Lung (tissue), 12 donors: ENCODE measurements around the gene CYB5B. TPM values are rescaled to one million over a fixed set of nuclear protein-coding genes. Genes with fewer than 3 reads are reported as not detected.

ENCODE experiments used
- ATAC-seq: fragments of 200-7000 bp; cut with Tn5 transposase; one replicate; pipeline ENCODE4 v1.9.1; 2020; ENCODE audit warnings: moderate number of reproducible peaks; ENCODE audit not compliant: insufficient read depth, low FRiP score
- DNase-seq, 3 donors: peaks; one replicate each; pipeline ENCODE4 v3.0.0-alpha.2; 2013 to 2017
- H3K27ac ChIP-seq, 2 donors: one replicate each; pipeline ENCODE4 v1.5.1; 2013; ENCODE audit warnings: mild to moderate bottlenecking in 2 of 2, moderate library complexity in 2 of 2, control low read depth in 1 of 2, inconsistent platforms in 1 of 2, low read depth in 1 of 2, low read length in 1 of 2
- H3K27me3 ChIP-seq, 3 donors: one replicate each; pipeline ENCODE4 v1.5.1; 2013; ENCODE audit warnings: low read length in 2 of 3; ENCODE audit not compliant: control insufficient read depth in 3 of 3, insufficient read depth in 3 of 3
- H3K36me3 ChIP-seq, 4 donors: one replicate each; pipeline ENCODE4 v1.5.1; 2013; ENCODE audit warnings: low read length in 4 of 4, mild to moderate bottlenecking in 1 of 4, moderate library complexity in 1 of 4; ENCODE audit not compliant: control insufficient read depth in 4 of 4, insufficient read depth in 4 of 4
- H3K4me1 ChIP-seq, 5 donors: one replicate each; pipeline ENCODE4 v1.5.1; 2013; ENCODE audit warnings: low read length in 5 of 5, mild to moderate bottlenecking in 2 of 5, moderate library complexity in 1 of 5; ENCODE audit not compliant: control insufficient read depth in 5 of 5, insufficient read depth in 5 of 5
- H3K4me3 ChIP-seq: one replicate; pipeline ENCODE4 v1.5.1; 2013; ENCODE audit warnings: mild to moderate bottlenecking, control low read depth, moderate library complexity
- H3K9ac ChIP-seq, 2 donors: one replicate each; pipeline ENCODE4 v1.5.1; 2013; ENCODE audit warnings: low read length in 2 of 2, control low read depth in 1 of 2; ENCODE audit not compliant: insufficient read depth in 1 of 2
- H3K9me3 ChIP-seq, 4 donors: one replicate each; pipeline ENCODE4 v1.5.1; 2013; ENCODE audit warnings: low read length in 3 of 4, mild to moderate bottlenecking in 1 of 4, moderate library complexity in 1 of 4; ENCODE audit not compliant: control insufficient read depth in 4 of 4, insufficient read depth in 3 of 4
- CTCF ChIP-seq: IDR thresholded peaks from 2 replicates; pipeline ENCODE4 v1.5.1; 2012; ENCODE audit warnings: mild to moderate bottlenecking; ENCODE audit errors: control extremely low read depth, extremely low read depth
- WGBS, 2 donors: extraction: QIAGEN DNeasy Blood & Tissue Kit; methylation state at CpG; one replicate each; pipeline ENCODE4 v1.1.7; 2013; 5-methylcytosine and 5-hydroxymethylcytosine counted together
- polyA plus RNA-seq, 2 donors: library from polyadenylated mRNA; stranded (reverse); fragments of 200-250 nt; gene quantifications; one replicate each; pipeline ENCODE4 v1.2.1, GENCODE V29; 2013
- total RNA-seq, 2 donors: library from RNA; depleted of rRNA in 1 of 2; stranded (reverse); fragments of >200 nt in 1 of 2; gene quantifications; one replicate each; pipeline ENCODE4 v1.2.1, GENCODE V29; 2014 to 2021
- donor health status: control.
- donor health status: control.
- donor health status: Bipolar disorder and iron deficiency.
- donor health status: healthy.
- donor health status: DM: yes; HTN: yes; CAD: no.

The CYB5B gene
- total and polyA plus RNA-seq, 4 donors = 68.1 to 103 (median 75.7) TPM

GRCh38 chr16:69465881-69466280, 41.5 kb downstream of the CYB5B start:
- Histone ChIP-seq H3K9me3 (no peaks in the 10 kb centered on the region), H3K36me3 (peaks cover 0 to 11% (median 5%) of the 10 kb centered on the region in 4 donors), H3K27me3 (no peaks in the 10 kb centered on the region), H3K4me1 (peaks cover 5 to 22% (median 6%) of the 10 kb centered on the region in 5 donors), H3K9ac (no peak overlapping the region), H3K27ac (no peak overlapping the region), H3K4me3 (no peak overlapping the region)
- WGBS, 2 donors = 62 to 73% methylated on average over 6 of the region's 6 CpGs
- DNase-seq (no peak), ATAC-seq (no peak)
- TF ChIP-seq CTCF = no peak

- Histone ChIP-seq H3K4me1 (peaks cover 5 to 22% (median 6%) of the 10 kb centered on the region in 5 donors), H3K36me3 (peaks cover 0 to 11% (median 3%) of the 10 kb centered on the region in 4 donors), H3K27ac (no peak overlapping the region), H3K9me3 (no peaks in the 10 kb centered on the region), H3K27me3 (no peaks in the 10 kb centered on the region), H3K4me3 (no peak overlapping the region), H3K9ac (no peak overlapping the region)
- 45 to 54% methylated on average over 2 of the region's 2 CpGs for WGBS, 2 donors
- DNase-seq (no peak), ATAC-seq (no peak)
- no peak for TF ChIP-seq CTCF
These were observed 42.1 kb downstream of the CYB5B start for GRCh38 chr16:69466547-69466946.

- Histone ChIP-seq H3K27me3 (no peaks in the 10 kb centered on the region), H3K9ac (no peak overlapping the region), H3K9me3 (no peaks in the 10 kb centered on the region), H3K4me1 (peaks cover 5 to 22% (median 6%) of the 10 kb centered on the region in 5 donors), H3K4me3 (no peak overlapping the region), H3K36me3 (peaks cover 0 to 11% (median 3%) of the 10 kb centered on the region in 4 donors), H3K27ac (no peak overlapping the region)
- DNase-seq (no peak), ATAC-seq (no peak)
- WGBS, 2 donors = 62 to 67% methylated on average over 1 of the region's 1 CpG
- no peak for TF ChIP-seq CTCF
These were observed 42.7 kb downstream of the CYB5B start for GRCh38 chr16:69467080-69467479.
